Measurements from ENCODE around the gene TSGA10IP.

GRCh38 chr11:65972116-65972515 lies 26.8 kb downstream of the TSGA10IP start:
- TF ChIP-seq CTCF (IDR thresholded peaks at IDR 0.05) = no peak
- no peak for TF ChIP-seq POLR2AphosphoS5 (IDR thresholded peaks at IDR 0.05; ENCODE audit: low read depth, low read length)
- no peak for TF ChIP-seq SIN3A (IDR thresholded peaks at IDR 0.05; ENCODE audit: borderline replicate concordance, insufficient read depth, low read depth, low read length)
